ENCODE results near the gene AKAIN1. TPM values are rescaled to one million over a fixed set of nuclear protein-coding genes. Genes with fewer than 3 reads are reported as not detected.

The AKAIN1 gene
- total RNA-seq, 2 donors from 2014 or later = not detected

GRCh38 chr18:5110266-5110665 lies 86.8 kb downstream of the AKAIN1 start:
- DNase-seq = no peak
- Histone ChIP-seq H3K36me3 (no peaks in the 10 kb centered on the region), H3K27ac (no peak overlapping the region), H3K9ac (ENCODE audit: low read depth in 2 of 2, low read length in 2 of 2) (no peak overlapping the region), H3K27me3 (no peaks in the 10 kb centered on the region), H3K9me3 (no peaks in the 10 kb centered on the region), H3K4me1 (no peaks in the 10 kb centered on the region), H3K4me3 (no peak overlapping the region)
- TF ChIP-seq CTCF (IDR thresholded peaks at IDR 0.05) = no peak
- intact Hi-C loops (cut with DNase I) = no loop called here

- Histone ChIP-seq H3K36me3 (no peaks in the 10 kb centered on the region), H3K4me3 (no peak overlapping the region), H3K9me3 (no peaks in the 10 kb centered on the region), H3K27me3 (no peaks in the 10 kb centered on the region), H3K27ac (no peak overlapping the region), H3K9ac (ENCODE audit: low read depth in 2 of 2, low read length in 2 of 2) (no peak overlapping the region), H3K4me1 (no peaks in the 10 kb centered on the region)
- intact Hi-C loops (cut with DNase I) = no loop called here
- TF ChIP-seq CTCF (IDR thresholded peaks at IDR 0.05) = no peak
- DNase-seq = no peak
Observed at GRCh38 chr18:5107988-5108387, 89.1 kb downstream of the AKAIN1 start.

GRCh38 chr18:5106730-5107129 lies 90.3 kb downstream of the AKAIN1 start:
- Histone ChIP-seq H3K27ac (no peak overlapping the region), H3K27me3 (no peaks in the 10 kb centered on the region), H3K9ac (ENCODE audit: low read depth in 2 of 2, low read length in 2 of 2) (no peak overlapping the region), H3K4me1 (no peaks in the 10 kb centered on the region), H3K4me3 (no peak overlapping the region), H3K9me3 (no peaks in the 10 kb centered on the region), H3K36me3 (no peaks in the 10 kb centered on the region)
- TF ChIP-seq CTCF (IDR thresholded peaks at IDR 0.05) = no peak
- intact Hi-C loops (cut with DNase I) = no loop called here
- DNase-seq = no peak

- no peak overlapping the region for H3K4me3 ChIP-seq
- no peak overlapping the region for H3K9ac ChIP-seq (ENCODE audit: low read depth in 2 of 2, low read length in 2 of 2)
- DNase-seq = no peak
- H3K27me3 ChIP-seq = no peaks in the 10 kb centered on the region
- no peaks in the 10 kb centered on the region for H3K36me3 ChIP-seq
- TF ChIP-seq CTCF (IDR thresholded peaks at IDR 0.05) = no peak
- H3K9me3 ChIP-seq = no peaks in the 10 kb centered on the region
- no peak overlapping the region for H3K27ac ChIP-seq
- H3K4me1 ChIP-seq = no peaks in the 10 kb centered on the region
- intact Hi-C loops (cut with DNase I) = no loop called here
Observed at GRCh38 chr18:5104246-5104645, 92.8 kb downstream of the AKAIN1 start.

- no peak overlapping the region for H3K27ac ChIP-seq
- no peak overlapping the region for H3K4me3 ChIP-seq
- H3K27me3 ChIP-seq = no peaks in the 10 kb centered on the region
- DNase-seq = no peak
- no peaks in the 10 kb centered on the region for H3K36me3 ChIP-seq
- H3K4me1 ChIP-seq = no peaks in the 10 kb centered on the region
- intact Hi-C loops (cut with DNase I) = no loop called here
- no peak overlapping the region for H3K9ac ChIP-seq (ENCODE audit: low read depth in 2 of 2, low read length in 2 of 2)
- no peak for TF ChIP-seq CTCF (IDR thresholded peaks at IDR 0.05)
- no peaks in the 10 kb centered on the region for H3K9me3 ChIP-seq
Observed at GRCh38 chr18:5103693-5104092, 93.4 kb downstream of the AKAIN1 start.

GRCh38 chr18:5103286-5103685 lies 93.8 kb downstream of the AKAIN1 start:
- no peaks in the 10 kb centered on the region for H3K9me3 ChIP-seq

More at GRCh38 chr18:5103286-5103685, 93.8 kb downstream of the AKAIN1 start:
- Histone ChIP-seq H3K36me3 (no peaks in the 10 kb centered on the region), H3K27me3 (no peaks in the 10 kb centered on the region), H3K4me1 (no peaks in the 10 kb centered on the region), H3K27ac (no peak overlapping the region), H3K4me3 (no peak overlapping the region), H3K9ac (ENCODE audit: low read depth in 2 of 2, low read length in 2 of 2) (no peak overlapping the region)
- DNase-seq = no peak
- intact Hi-C loops (cut with DNase I) = no loop called here
- TF ChIP-seq CTCF (IDR thresholded peaks at IDR 0.05) = no peak
